Thyroid gland (tissue), 4 donors: ENCODE measurements around the gene LINGO4.

Experiments used
- CTCF ChIP-seq, 6 experiments: fragments of 200-600 bp in 3 of 6; fragments of 450-650 bp in 3 of 6; sonication (generic) in 3 of 6; IDR thresholded peaks; one replicate each; pipeline ENCODE4 v1.5.1; 2016 to 2019; ENCODE audit warnings: antibody characterized with exemption in 6 of 6, mild to moderate bottlenecking in 2 of 6, inconsistent platforms in 1 of 6, moderate library complexity in 1 of 6
- POLR2A ChIP-seq, 2 donors: fragments of 450-650 bp; IDR thresholded peaks; one replicate each; pipeline ENCODE4 v1.6.1; 2017; ENCODE audit warnings: antibody characterized with exemption in 2 of 2, mild to moderate bottlenecking in 2 of 2, moderate library complexity in 1 of 2

GRCh38 chr1:151803164-151803563, 2.1 kb downstream of the LINGO4 start:
- TF ChIP-seq CTCF (IDR thresholded peaks at IDR 0.05), result no peak
- no peak for TF ChIP-seq POLR2A (IDR thresholded peaks at IDR 0.05)
